K562 (cell line): Measurements from ENCODE around the gene PCDHA7. TPM values are rescaled to one million over a fixed set of nuclear protein-coding genes. Genes with fewer than 3 reads are reported as not detected.
"Not testable (repeated sequence)": the region's sequence is repeated elsewhere in the genome, so short reads cannot be mapped to it uniquely, and the experiment has no call there.

ENCODE experiments used
- ATAC-seq: fragments of 200-7000 bp; cut with Tn5 transposase; 3 replicates; pipeline ENCODE4 v1.9.1; 2020; ENCODE audit warnings: moderate library complexity
- BruUV-seq: library from RNA; stranded (reverse); fragments of 400-500 nt; replicated peaks from 2 replicates; lab custom pipeline; 2021; lab: Mats Ljungman, UMichigan
- CTCF ChIA-PET: fragments of 300-600 bp; formaldehyde crosslinking; extraction: SDS; loops from one replicate; lab custom pipeline; 2021; ENCODE audit warnings: low intra/inter-chr PET ratio; lab: Yijun Ruan, JAX
- POLR2A ChIA-PET: fragments of 300-600, 350-650 bp; sonication (Branson Sonifier 250); formaldehyde crosslinking; extraction: SDS; loops from one replicate; lab custom pipeline; 2021; ENCODE audit warnings: antibody characterized with exemption, inconsistent platforms; lab: Yijun Ruan, JAX
- DNase-seq, 4 experiments: peaks; one replicate each; pipeline versions ENCODE4 v3.0.0 to v3.0.0-alpha.2; 2011 to 2018; ENCODE audit warnings: low spot score in 3 of 4, mixed read lengths in 3 of 4; ENCODE audit errors: extremely low read depth in 1 of 4
- FAIRE-seq: peaks from 2 replicates; lab custom pipeline; 2011; peaks lifted over from hg19 to GRCh38; lab: Jason Lieb, UNC
- H2AFZ ChIP-seq: 2 replicates; pipeline ENCODE4 v1.6.0; 2011; ENCODE audit warnings: low read depth, low read length, control low read depth, inconsistent platforms
- H3K27ac ChIP-seq: fragments of 200-600 bp; 3 replicates; pipeline ENCODE4 v1.8.0; 2011; ENCODE audit warnings: low read depth, mild to moderate bottlenecking, control low read depth, inconsistent platforms, low read length, moderate library complexity, mixed read lengths; ENCODE audit errors: extremely low read depth
- H3K27me3 ChIP-seq, 2 experiments: fragments of 300-600 bp in 1 of 2; 2 replicates in 1 of 2; 3 replicates in 1 of 2; pipeline versions ENCODE4 v1.6.0 to v1.8.0; 2011; ENCODE audit warnings: inconsistent platforms in 2 of 2, low read length in 2 of 2, mild to moderate bottlenecking in 1 of 2, mixed read lengths in 1 of 2, moderate library complexity in 1 of 2; ENCODE audit not compliant: control insufficient read depth in 2 of 2, insufficient read depth in 2 of 2
- H3K36me3 ChIP-seq: fragments of 300-600 bp; 3 replicates; pipeline ENCODE4 v1.8.0; 2011; ENCODE audit warnings: mild to moderate bottlenecking, low read length, inconsistent platforms; ENCODE audit not compliant: control insufficient read depth, insufficient read depth
- H3K4me1 ChIP-seq, 2 experiments: fragments of 200-600 bp in 1 of 2; replicated peaks in 1 of 2; 2 replicates in 1 of 2; 3 replicates in 1 of 2; pipeline versions ENCODE4 v1.5.1 to v1.8.0; 2011; ENCODE audit warnings: inconsistent platforms in 2 of 2, low read length in 2 of 2, mild to moderate bottlenecking in 1 of 2, mixed read lengths in 1 of 2, moderate library complexity in 1 of 2; ENCODE audit not compliant: control insufficient read depth in 2 of 2, insufficient read depth in 2 of 2
- H3K4me2 ChIP-seq: 2 replicates; pipeline ENCODE4 v1.6.1; 2011; ENCODE audit warnings: low read length, control low read depth, inconsistent platforms, mixed read lengths; ENCODE audit not compliant: insufficient read depth
- H3K4me3 ChIP-seq: fragments of 200-600 bp; sonication (generic), shearing (Covaris generic); 2 replicates; pipeline ENCODE4 v1.5.1; 2016; ENCODE audit warnings: control low read depth, inconsistent platforms
- H3K79me2 ChIP-seq: fragments of 200-600 bp; 3 replicates; pipeline ENCODE4 v1.8.0; 2011; ENCODE audit warnings: low read length, inconsistent platforms; ENCODE audit not compliant: control insufficient read depth, insufficient read depth
- H3K9ac ChIP-seq, 2 experiments: 2 replicates each; pipeline versions ENCODE4 v1.6.0 to v1.6.1; 2011; ENCODE audit warnings: low read depth in 2 of 2, low read length in 2 of 2, control low read depth in 1 of 2, inconsistent platforms in 1 of 2, mild to moderate bottlenecking in 1 of 2, mixed read lengths in 1 of 2; ENCODE audit not compliant: insufficient read depth in 1 of 2
- H3K9me1 ChIP-seq: one replicate; pipeline ENCODE4 v1.6.0; 2011; ENCODE audit warnings: inconsistent platforms, mild to moderate bottlenecking, low read length, moderate library complexity; ENCODE audit not compliant: control insufficient read depth, insufficient read depth
- H3K9me3 ChIP-seq: replicated peaks from 2 replicates; pipeline ENCODE4 v1.5.1; 2011; ENCODE audit warnings: low read depth, low read length, inconsistent platforms; ENCODE audit not compliant: control insufficient read depth, insufficient read depth
- H4K20me1 ChIP-seq: replicated peaks from 2 replicates; pipeline ENCODE4 v1.6.1; 2011; ENCODE audit warnings: low read length, inconsistent platforms, mixed read lengths; ENCODE audit not compliant: control insufficient read depth, insufficient read depth
- SRSF1 ChIP-seq: fragments of 200-400 bp; formaldehyde crosslinking; IDR thresholded peaks from 2 replicates; pipeline ENCODE4 v1.6.1; 2017; ENCODE audit warnings: mild to moderate bottlenecking, low read depth, low read length, moderate library complexity
- ZNF57 ChIP-seq: fragments of 450-650 bp; formaldehyde crosslinking; IDR thresholded peaks from 2 replicates; pipeline ENCODE4 v1.4.0; 2020; ENCODE audit warnings: mild to moderate bottlenecking, moderate library complexity
- WGBS: fragments of 100-300 bp; shearing (Covaris generic); methylation state at CpG from one replicate; pipeline ENCODE4 v1.1.6; 2016; ENCODE audit warnings: low coverage, mixed read lengths; ENCODE audit not compliant: insufficient coverage; ENCODE audit errors: missing lambda C conversion rate; 5-methylcytosine and 5-hydroxymethylcytosine counted together
- in situ Hi-C: fragments of 300-500 bp; cut with MboI; formaldehyde crosslinking; loops from 4 replicates; pipeline ENCODE4 v1.15.0; 2018; ENCODE audit warnings: inconsistent platforms, mixed read lengths
- intact Hi-C: fragments of 100-400 bp; cut with micrococcal nuclease; formaldehyde crosslinking; loops from 2 replicates; pipeline ENCODE4 v1.14.2; 2022
- polyA plus RNA-seq, 8 experiments: library from polyadenylated mRNA; depleted of rRNA in 4 of 8; stranded (reverse) in 5 of 8; unstranded in 3 of 8; fragments of >200 nt; fragmentation: Nextera tagmentation in 2 of 8; fragmentation: Illumina TruSeq in 1 of 8; extraction: Ambion mirVana in 2 of 8; extraction: Trizol in 1 of 8; gene quantifications; 2 replicates each; pipeline versions ENCODE4 v1.2.1 to v1.2.3, GENCODE V29; 2011 to 2014; ENCODE audit warnings: inconsistent platforms in 1 of 8, missing spikeins in 1 of 8
- total RNA-seq, 7 experiments: library from RNA; depleted of rRNA in 6 of 7; stranded (reverse); fragments of >200 nt in 6 of 7; fragmentation: Illumina TruSeq in 2 of 7; extraction: Trizol in 2 of 7; gene quantifications; 2 replicates each; pipeline versions ENCODE4 v1.2.1 to v1.2.3, GENCODE V29; 2011 to 2021; ENCODE audit warnings: low replicate concordance in 1 of 7
- TF ChIP-seq, protein P1 (sequence below), 3 experiments: IDR thresholded peaks in 2 of 3; conservative IDR thresholded peaks in 1 of 3; 2 replicates each; pipeline ENCODE4 v1.5.1; 2011 to 2012; ENCODE audit warnings: low read length in 3 of 3, mild to moderate bottlenecking in 3 of 3, control low read depth in 2 of 3, improper control_type of control experiment in 1 of 3, inconsistent platforms in 1 of 3, low read depth in 1 of 3, mixed read lengths in 1 of 3, moderate library complexity in 1 of 3; ENCODE audit not compliant: insufficient read depth in 2 of 3

The PCDHA7 gene
- total and polyA plus RNA-seq, 9 of the 15 experiments (the other 6 are each of a cell fraction or from before 2014, with no cell fraction given), result not detected

DNA sequence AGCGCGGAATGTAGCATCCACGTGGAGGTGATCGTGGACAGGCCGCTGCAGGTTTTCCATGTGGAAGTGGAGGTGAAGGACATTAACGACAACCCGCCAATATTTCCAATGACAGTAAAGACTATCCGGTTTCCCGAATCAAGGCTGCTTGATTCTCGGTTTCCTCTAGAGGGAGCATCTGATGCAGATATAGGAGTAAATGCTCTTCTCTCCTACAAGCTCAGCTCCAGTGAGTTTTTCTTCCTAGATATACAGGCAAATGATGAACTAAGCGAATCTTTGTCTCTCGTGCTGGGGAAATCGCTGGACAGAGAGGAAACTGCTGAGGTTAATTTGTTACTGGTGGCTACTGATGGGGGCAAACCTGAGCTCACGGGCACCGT is 38.8 kb upstream of the PCDHA7 start:
- H3K27ac ChIP-seq, result no peak overlapping the region
- H3K4me2 ChIP-seq, result no peak overlapping the region
- no peaks in the 10 kb centered on the region for H3K9me1 ChIP-seq
- H3K4me3 ChIP-seq, result no peak overlapping the region
- no peaks in the 10 kb centered on the region for H3K79me2 ChIP-seq
- H3K9ac ChIP-seq, result no peak overlapping the region
- 0 out of 2 replicates have a peak overlapping the region, but pooled peaks have one; percentile 26 for H2AFZ ChIP-seq
- TF ChIP-seq SRSF1 (no peak), ZNF57 (no peak)
- TF ChIP-seq, protein P1, sequence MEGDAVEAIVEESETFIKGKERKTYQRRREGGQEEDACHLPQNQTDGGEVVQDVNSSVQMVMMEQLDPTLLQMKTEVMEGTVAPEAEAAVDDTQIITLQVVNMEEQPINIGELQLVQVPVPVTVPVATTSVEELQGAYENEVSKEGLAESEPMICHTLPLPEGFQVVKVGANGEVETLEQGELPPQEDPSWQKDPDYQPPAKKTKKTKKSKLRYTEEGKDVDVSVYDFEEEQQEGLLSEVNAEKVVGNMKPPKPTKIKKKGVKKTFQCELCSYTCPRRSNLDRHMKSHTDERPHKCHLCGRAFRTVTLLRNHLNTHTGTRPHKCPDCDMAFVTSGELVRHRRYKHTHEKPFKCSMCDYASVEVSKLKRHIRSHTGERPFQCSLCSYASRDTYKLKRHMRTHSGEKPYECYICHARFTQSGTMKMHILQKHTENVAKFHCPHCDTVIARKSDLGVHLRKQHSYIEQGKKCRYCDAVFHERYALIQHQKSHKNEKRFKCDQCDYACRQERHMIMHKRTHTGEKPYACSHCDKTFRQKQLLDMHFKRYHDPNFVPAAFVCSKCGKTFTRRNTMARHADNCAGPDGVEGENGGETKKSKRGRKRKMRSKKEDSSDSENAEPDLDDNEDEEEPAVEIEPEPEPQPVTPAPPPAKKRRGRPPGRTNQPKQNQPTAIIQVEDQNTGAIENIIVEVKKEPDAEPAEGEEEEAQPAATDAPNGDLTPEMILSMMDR (IDR thresholded peaks at IDR 0.05 in 2 of 3, conservative IDR thresholded peaks at IDR 0.05 in 1 of 3; ENCODE audit: insufficient read depth in 2 of 3, low read depth in 1 of 3, low read length in 3 of 3), result peak in 1 of 3 experiments; percentile 21; a peak in 1 of 6 replicates
- FAIRE-seq (no peak), ATAC-seq (peak; percentile 74), DNase-seq (peak in 2 of 4 experiments; percentile 9 to 13)
- H3K27me3 ChIP-seq, result no peaks in the 10 kb centered on the region
- H3K4me1 ChIP-seq, result no peaks in the 10 kb centered on the region; a peak in 1 of 5 replicates
- no TSS peak for BruUV-seq
- WGBS, result 13% methylated on average over 15 of the region's 15 CpGs
- in situ Hi-C loops, result no loop called here
- ChIA-PET CTCF (no interaction called here), POLR2A (interaction anchor here (0.6 kb wide), 1 partner anchor 52 kb away, joined by 3 read pairs; no protein-coding TSS in a partner anchor)
- no peaks in the 10 kb centered on the region for H4K20me1 ChIP-seq
- no peaks in the 10 kb centered on the region for H3K9me3 ChIP-seq
- H3K36me3 ChIP-seq, result no peaks in the 10 kb centered on the region
- intact Hi-C loops, result no loop called here

DNA sequence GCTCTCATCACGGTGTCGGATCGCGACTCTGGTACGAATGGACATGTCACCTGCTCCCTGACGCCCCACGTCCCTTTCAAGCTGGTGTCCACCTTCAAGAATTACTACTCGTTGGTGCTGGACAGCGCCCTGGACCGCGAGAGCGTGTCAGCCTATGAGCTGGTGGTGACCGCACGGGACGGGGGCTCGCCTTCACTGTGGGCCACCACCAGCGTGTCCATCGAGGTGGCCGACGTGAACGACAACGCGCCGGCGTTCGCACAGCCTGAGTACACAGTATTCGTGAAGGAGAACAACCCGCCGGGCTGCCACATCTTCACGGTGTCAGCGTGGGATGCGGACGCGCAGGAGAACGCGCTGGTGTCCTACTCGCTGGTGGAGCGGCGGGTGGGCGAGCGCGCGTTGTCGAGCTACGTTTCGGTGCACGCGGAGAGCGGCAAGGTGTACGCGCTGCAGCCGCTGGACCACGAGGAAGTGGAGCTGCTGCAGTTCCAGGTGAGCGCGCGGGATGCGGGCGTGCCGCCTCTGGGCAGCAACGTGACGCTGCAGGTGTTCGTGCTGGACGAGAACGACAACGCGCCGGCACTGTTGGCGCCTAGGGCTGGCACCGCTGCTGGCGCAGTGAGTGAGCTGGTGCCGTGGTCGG is 37.9 kb upstream of the PCDHA7 start:
- H3K79me2 ChIP-seq, H3K4me1 ChIP-seq, H3K9me1 ChIP-seq, H4K20me1 ChIP-seq, in situ Hi-C loops, H3K27ac ChIP-seq, CTCF ChIA-PET, ATAC-seq, POLR2A ChIA-PET, BruUV-seq, FAIRE-seq, H3K4me3 ChIP-seq, H3K27me3 ChIP-seq, intact Hi-C loops, H3K36me3 ChIP-seq, H3K9me3 ChIP-seq, H3K9ac ChIP-seq, H3K4me2 ChIP-seq, H2AFZ ChIP-seq, DNase-seq: not testable (repeated sequence)
- 23% methylated on average over 58 of the region's 72 CpGs for WGBS
